ENCODE data around the gene ATF4.

DNA sequence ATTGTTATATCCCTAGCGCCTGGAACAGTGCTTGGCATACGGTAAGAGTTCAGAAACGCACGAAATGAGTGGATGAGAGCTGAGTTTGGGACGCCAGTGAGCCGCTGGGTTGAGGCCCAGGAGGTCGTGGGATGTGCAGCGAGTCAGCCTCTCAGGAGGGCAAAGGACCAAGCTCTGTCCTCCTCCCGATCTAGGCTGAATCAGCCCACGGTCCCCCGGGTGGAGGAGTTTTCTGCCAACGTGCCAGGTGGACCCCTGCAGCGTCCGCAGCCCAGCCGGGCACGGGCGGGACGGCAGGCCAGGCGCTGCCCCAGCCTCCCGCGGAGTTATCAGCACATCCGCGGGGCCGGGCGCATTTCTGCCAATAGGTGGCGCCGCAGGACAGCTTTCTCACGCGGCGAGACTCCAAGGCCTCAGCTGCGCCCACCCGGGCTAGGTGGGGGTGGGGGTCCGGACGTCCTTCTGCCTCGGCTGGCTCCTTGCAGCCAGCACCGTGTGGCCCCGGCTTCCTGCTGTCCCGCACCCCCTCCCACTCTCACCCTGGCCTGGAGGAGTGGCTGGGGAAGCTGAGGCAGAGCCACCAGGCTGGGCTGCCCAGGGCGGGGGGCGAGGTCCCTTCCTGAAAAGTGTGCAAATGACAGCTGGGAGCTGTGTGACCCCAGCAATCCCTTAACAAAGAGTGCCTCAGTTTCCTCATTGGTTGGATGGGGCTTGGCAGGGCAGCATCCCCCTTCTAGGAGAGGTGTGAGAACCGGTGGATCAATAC, 14.4 kb downstream of the ATF4 start:
- TF ChIP-seq POLR2A (IDR thresholded peaks at IDR 0.05; ENCODE audit: low read depth, low read length) (no peak), EZH2 (IDR thresholded peaks at IDR 0.05; ENCODE audit: borderline replicate concordance, low read depth, low read length, severe bottlenecking) (no peak)
- TF ChIP-seq, protein P1, sequence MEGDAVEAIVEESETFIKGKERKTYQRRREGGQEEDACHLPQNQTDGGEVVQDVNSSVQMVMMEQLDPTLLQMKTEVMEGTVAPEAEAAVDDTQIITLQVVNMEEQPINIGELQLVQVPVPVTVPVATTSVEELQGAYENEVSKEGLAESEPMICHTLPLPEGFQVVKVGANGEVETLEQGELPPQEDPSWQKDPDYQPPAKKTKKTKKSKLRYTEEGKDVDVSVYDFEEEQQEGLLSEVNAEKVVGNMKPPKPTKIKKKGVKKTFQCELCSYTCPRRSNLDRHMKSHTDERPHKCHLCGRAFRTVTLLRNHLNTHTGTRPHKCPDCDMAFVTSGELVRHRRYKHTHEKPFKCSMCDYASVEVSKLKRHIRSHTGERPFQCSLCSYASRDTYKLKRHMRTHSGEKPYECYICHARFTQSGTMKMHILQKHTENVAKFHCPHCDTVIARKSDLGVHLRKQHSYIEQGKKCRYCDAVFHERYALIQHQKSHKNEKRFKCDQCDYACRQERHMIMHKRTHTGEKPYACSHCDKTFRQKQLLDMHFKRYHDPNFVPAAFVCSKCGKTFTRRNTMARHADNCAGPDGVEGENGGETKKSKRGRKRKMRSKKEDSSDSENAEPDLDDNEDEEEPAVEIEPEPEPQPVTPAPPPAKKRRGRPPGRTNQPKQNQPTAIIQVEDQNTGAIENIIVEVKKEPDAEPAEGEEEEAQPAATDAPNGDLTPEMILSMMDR (IDR thresholded peaks at IDR 0.05; ENCODE audit: extremely low read depth in 1 of 2, insufficient read depth in 1 of 2, low read depth in 1 of 2, low read length in 2 of 2), result peak; percentile 95 to 98
